ENCODE results near the gene ARHGAP28.
"Not testable (repeated sequence)": the region's sequence is repeated elsewhere in the genome, so short reads cannot be mapped to it uniquely, and the experiment has no call there.

Gene ARHGAP28

GRCh38 chr18:6929370-6930102, 200.0 kb downstream of the ARHGAP28 start:
- no peak for DNase-seq

- no peak for DNase-seq
These were observed 205.3 kb downstream of the ARHGAP28 start for GRCh38 chr18:6934859-6935258.

DNA sequence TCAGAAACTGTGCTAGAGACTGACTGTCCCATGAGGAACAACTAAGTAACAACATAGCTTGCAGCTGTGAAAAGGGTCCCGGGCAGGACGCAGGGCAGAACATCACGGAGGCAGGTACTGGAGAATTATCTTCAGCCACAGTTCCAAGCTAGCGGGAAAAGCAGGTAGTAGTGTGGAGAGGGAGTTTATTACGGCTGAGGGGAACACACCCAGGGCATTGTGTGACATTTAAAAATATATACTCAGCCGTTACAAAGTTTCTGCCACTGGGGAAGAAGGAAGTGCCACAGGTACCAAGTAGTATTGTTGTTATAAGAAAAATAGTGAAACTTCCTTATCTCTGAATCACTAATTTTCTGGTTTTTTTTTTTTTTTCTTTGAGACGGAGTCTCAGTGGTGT, 208.5 kb downstream of the ARHGAP28 start:
- no peak for DNase-seq

DNA sequence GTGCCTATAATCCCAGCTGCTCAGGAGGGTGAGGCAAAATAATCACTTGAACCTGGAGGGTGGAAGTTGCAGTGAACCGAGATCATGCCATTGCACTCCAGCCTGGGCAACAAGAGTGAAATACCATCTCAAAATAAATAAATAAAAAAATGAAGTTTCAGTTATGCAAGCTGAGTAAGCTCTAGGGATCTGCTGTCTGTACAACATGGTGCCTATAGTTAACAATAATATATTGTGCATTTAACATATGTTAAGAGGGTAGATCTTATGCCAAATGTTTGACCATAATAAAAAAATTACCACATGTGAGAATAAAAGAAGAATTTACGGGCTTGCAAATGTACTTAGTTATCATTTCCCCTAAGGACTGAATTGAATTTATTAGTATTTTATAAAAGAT, 208.9 kb downstream of the ARHGAP28 start:
- DNase-seq, result not testable (repeated sequence)

DNA sequence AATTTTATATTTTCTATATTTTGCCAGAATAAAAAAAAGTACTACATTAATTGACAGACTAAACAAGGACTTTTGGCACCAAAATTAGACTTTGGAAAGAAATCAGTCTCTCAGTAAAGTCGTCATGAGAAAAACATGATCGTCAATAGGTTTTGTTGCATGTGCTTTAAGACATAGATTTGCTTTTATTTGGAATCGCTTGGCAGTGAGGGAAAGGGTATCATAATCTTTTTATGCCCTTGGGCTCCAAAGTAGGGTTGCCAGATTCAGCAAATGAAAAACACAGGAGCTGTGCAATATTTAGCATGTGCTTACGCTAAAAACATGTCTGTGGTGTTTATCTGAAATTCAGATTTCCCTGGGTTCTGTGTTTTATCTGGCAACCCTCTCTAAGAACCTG, 210.5 kb downstream of the ARHGAP28 start:
- DNase-seq, result no peak

GRCh38 chr18:6940451-6940850, 210.9 kb downstream of the ARHGAP28 start:
- DNase-seq, result no peak

- no peak for DNase-seq
These were observed 212.5 kb downstream of the ARHGAP28 start for GRCh38 chr18:6941996-6942395.

GRCh38 chr18:6942742-6943141, 213.2 kb downstream of the ARHGAP28 start:
- no peak for DNase-seq

DNA sequence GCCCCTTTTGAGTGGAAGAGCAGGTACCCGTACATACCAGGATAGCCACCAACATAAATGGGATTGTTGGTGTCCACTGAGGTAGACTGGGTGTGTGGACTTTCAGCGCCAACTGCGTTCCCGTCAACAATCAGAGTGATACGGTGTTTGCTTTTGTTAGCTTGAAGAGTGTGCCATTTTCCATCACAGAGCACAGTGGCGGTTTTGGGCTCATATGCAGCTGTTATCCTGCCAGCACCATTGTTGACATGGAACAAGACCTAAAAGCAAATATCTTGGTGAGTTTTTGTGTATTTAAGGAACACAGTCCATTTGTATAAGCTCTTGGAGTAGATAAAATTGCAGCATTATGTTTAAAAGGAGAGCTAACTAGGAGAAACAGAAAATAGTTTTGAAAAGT, 213.6 kb downstream of the ARHGAP28 start:
- DNase-seq, result no peak

- no peak for DNase-seq
These were observed 218.0 kb downstream of the ARHGAP28 start for GRCh38 chr18:6947338-6948030.

DNA sequence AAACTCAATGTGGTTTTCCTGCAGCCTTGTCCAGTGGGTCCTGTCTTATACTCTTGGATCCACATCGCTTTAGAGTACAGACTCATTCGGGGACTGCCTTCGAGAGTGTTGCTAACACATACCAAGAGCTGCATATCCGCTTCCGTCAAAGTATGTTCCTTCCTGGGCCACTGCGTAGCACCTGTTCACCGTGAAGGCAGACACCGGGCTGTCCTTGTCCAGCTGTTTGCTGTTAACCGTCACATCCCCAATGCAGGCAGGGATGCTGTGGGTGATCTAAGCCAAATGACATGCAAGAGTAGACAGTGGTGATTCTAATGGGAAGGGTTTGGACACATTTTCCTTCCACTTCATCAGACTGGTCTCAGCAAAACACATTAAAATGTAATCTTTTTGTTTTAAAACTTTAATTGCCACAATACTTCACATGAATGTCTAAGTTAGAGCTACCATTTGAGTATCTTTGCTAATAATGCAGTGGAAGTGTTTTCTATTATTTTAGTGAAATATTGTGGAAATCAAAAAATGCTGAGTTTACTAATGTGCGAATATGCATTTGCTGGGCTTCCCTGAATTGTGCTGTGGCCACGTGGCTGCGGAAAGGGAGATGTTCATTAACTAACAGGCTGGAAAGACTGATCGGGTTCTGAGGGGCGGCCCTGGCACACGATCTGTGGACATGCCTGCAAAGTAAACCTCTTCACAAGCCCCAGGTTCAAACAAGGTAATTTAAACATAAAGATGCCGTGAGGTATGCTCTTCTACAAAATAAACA, 219.0 kb downstream of the ARHGAP28 start:
- no peak for DNase-seq

GRCh38 chr18:6949800-6950586, 220.5 kb downstream of the ARHGAP28 start:
- no peak for DNase-seq

GRCh38 chr18:6950641-6951040, 221.1 kb downstream of the ARHGAP28 start:
- no peak for DNase-seq

DNA sequence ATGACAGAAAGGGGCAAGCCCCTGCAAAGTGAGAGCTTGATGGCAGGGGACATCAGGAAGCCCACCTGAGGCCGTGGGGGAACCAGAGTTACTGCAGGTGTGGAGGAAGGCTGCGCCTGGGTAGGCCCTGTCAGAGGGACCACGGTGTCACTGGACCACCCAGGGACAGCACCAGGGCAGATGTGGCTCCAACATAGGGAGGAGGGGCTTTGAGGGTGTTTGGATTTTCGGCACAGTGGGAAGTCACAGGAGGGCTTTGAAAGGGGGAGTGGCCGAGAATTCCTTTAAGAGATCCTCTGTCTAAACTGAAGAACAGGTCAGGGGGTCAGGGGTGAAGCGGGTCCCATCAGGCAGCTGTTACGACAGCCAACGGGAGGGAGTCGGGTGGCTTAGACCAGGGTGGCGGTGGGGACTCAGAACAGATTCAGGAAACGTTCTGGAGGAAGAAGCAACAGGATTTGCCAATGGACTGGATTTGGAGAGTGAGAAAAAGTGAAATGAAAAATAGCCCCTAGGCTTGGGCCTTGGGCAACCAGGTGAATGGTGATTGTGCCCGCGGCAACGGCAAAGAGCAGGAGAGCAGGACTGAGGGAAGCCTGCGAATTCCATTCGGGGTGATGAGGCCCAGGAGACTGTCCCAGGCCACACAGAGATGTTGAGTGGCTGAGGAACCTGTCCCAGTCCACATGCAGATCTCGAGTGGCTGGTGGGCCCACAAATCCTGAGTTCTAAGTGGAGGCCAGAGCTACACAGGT, 222.0 kb downstream of the ARHGAP28 start:
- DNase-seq, result no peak

DNA sequence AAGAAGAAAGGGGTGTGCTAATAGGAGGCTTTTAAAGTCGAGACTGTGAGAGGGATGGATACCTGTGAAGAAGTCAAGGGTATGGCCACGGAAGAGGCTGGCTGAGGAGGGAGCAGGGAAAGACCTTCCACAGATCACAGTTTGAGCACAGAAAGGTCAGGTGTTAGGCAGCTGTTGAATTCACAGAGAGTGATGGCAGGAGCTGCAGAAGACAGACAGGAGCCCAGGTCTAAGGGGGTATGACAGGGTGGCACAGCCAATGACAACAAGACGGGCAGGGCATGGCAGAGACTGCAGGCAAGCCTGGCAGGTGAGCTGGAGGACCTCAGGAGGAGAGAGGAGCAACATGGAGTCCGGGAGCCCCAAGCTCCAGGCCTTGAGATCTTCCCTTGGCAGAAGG, 225.0 kb downstream of the ARHGAP28 start:
- no peak for DNase-seq

- DNase-seq, result no peak
These were observed 225.8 kb downstream of the ARHGAP28 start for GRCh38 chr18:6955304-6955703.

- DNase-seq, result no peak
These were observed 227.0 kb downstream of the ARHGAP28 start for GRCh38 chr18:6956495-6956894.

DNA sequence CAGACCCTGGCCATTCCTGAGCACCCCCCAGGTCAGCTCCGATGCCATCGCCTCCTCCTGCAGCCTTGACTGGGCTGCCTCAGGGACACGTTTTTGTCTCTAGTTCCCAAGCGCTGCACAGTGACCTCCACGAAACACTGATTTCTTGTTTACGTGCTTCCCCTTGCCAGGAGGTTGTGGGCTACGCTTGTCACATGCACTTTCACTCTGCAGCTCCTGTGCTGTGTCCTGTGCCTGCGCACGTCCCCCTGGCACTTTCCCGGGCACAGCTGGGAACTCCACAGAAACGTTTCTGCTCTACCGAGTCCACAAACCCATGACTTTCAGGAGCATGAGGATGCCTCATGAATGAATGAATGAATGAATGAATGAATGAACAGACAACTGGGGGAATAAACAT, 227.5 kb downstream of the ARHGAP28 start:
- DNase-seq, result no peak

DNA sequence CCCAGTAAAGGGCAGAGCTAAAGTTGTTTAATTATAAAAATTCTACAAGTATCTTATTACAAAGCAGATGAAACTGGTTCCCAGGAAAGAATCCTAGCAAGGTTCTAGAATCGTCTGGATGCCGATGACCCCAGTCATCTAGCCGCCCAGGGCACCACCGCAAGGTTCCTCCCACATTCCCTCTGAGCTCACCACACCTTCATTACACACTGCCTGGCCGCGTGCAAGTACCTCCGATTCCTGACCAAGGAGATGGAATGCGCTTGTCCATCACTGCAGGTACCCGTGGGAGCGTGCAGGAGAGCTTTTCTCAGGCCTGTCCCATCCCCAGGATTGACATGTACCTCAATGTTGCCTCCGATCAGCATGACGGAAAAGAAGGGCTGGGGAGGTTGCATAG, 229.6 kb downstream of the ARHGAP28 start:
- no peak for DNase-seq

- no peak for DNase-seq
These were observed 230.6 kb downstream of the ARHGAP28 start for GRCh38 chr18:6960124-6960523.

DNA sequence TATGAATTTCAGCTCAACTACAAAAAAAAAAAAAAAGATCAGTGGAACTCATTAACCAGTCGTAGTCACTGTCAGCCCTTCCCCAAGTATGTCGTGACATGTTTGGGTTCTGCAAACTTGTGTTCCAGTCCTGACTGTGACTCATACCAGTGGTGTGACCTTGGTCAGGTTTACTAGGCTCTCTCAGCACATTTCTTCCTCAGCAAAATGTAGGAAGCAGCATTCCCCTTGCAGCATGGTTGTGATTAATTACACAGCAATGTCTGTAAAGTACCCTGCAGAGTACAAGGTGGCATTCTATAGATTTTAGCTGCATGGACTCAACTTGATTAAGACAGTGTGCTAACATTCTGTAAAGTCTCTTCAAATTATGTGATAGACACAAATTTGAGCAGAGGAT, 231.1 kb downstream of the ARHGAP28 start:
- DNase-seq, result peak; percentile 63

DNA sequence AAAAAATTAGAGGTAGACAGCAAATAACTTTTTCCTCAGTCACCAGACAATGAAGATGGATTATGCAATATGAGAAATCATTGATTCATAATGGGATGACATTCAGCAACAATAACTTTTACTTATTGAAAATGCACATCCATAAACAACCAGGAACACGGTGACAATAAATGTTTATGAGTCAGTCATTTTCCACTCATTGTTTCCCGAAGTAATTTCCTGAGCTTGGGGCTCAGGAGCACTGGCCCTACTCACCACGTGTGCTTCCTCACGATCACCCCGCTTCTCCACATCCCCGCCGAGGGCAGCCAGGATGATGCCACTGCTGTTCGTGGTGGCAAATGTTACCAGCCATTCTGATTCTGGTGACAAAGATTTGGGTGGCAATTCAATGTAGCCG, 231.8 kb downstream of the ARHGAP28 start:
- DNase-seq, result no peak

Data from fibroblast of skin of scalp (primary cell).